Endodermal cell (in vitro differentiated cells): ENCODE data around the gene CDH8. TPM values are rescaled to one million over a fixed set of nuclear protein-coding genes. Genes with fewer than 3 reads are reported as not detected.

ENCODE experiments used
- DNase-seq: peaks from one replicate; pipeline ENCODE4 v3.0.0-alpha.2; 2017
- H3K27ac ChIP-seq: 2 replicates; pipeline ENCODE4 v1.5.1; 2013; ENCODE audit warnings: mild to moderate bottlenecking, low read depth, low read length, moderate library complexity
- H3K27me3 ChIP-seq: 2 replicates; pipeline ENCODE4 v1.6.1; 2013; ENCODE audit warnings: mild to moderate bottlenecking, low read length, moderate library complexity; ENCODE audit not compliant: insufficient read depth, control insufficient read depth, poor library complexity, severe bottlenecking
- H3K36me3 ChIP-seq: 2 replicates; pipeline ENCODE4 v1.7.0; 2013; ENCODE audit warnings: mild to moderate bottlenecking, low read length, moderate library complexity; ENCODE audit not compliant: control insufficient read depth, insufficient read depth
- H3K4me1 ChIP-seq: one replicate; pipeline ENCODE4 v1.7.0; 2013; ENCODE audit warnings: low read length; ENCODE audit not compliant: control insufficient read depth, insufficient read depth
- H3K4me3 ChIP-seq: 2 replicates; pipeline ENCODE4 v1.5.1; 2013; ENCODE audit warnings: mild to moderate bottlenecking, low read length, moderate library complexity
- H3K9ac ChIP-seq: 2 replicates; pipeline ENCODE4 v1.6.1; 2013; ENCODE audit warnings: mild to moderate bottlenecking, low read length, moderate library complexity; ENCODE audit not compliant: poor library complexity, severe bottlenecking; ENCODE audit errors: extremely low read depth
- H3K9me3 ChIP-seq: 2 replicates; pipeline ENCODE4 v1.6.1; 2013; ENCODE audit warnings: mild to moderate bottlenecking, low read length, moderate library complexity; ENCODE audit not compliant: control insufficient read depth
- H3K27ac Mint-ChIP-seq: 2 replicates; pipeline ENCODE4 v1.8.0; 2020; ENCODE audit warnings: mixed read lengths
- H3K27me3 Mint-ChIP-seq: 2 replicates; pipeline ENCODE4 v1.8.0; 2021; ENCODE audit warnings: mild to moderate bottlenecking, mixed read lengths; ENCODE audit not compliant: insufficient read depth
- H3K36me3 Mint-ChIP-seq: 2 replicates; pipeline ENCODE4 v1.8.0; 2020; ENCODE audit warnings: low read depth, mixed read lengths
- H3K4me1 Mint-ChIP-seq: 2 replicates; pipeline ENCODE4 v1.8.0; 2020; ENCODE audit warnings: mixed read lengths
- H3K4me3 Mint-ChIP-seq: 2 replicates; pipeline ENCODE4 v1.8.0; 2020; ENCODE audit warnings: mild to moderate bottlenecking, moderate library complexity, mixed read lengths
- H3K9me3 Mint-ChIP-seq: 2 replicates; pipeline ENCODE4 v1.8.0; 2020; ENCODE audit warnings: mild to moderate bottlenecking, mixed read lengths
- CTCF ChIP-seq: fragments of 200-600 bp; sonication (generic); conservative IDR thresholded peaks from 2 replicates; pipeline ENCODE4 v1.5.0; 2021; ENCODE audit warnings: antibody characterized with exemption, mild to moderate bottlenecking
- WGBS, 2 experiments: methylation state at CpG; one replicate each; pipeline versions ENCODE4 v1.1.5 to v1.1.7; 2013; ENCODE audit warnings: missing lambda C conversion rate in 2 of 2, mixed read lengths in 1 of 2; ENCODE audit not compliant: insufficient coverage in 1 of 2, insufficient read length in 1 of 2; 5-methylcytosine and 5-hydroxymethylcytosine counted together
- total RNA-seq, 2 donors: library from RNA; stranded (reverse); fragmentation: NEBNext Ultra II Directional in 1 of 2; extraction: Animal tissue kit (Norgen Biotek cat#: 25700) in 1 of 2; gene quantifications; 2 replicates in 1 of 2; 3 replicates in 1 of 2; pipeline ENCODE4 v1.2.1, GENCODE V29; 2021

CDH8 gene
- total RNA-seq, 2 donors from 2014 or later, result 13.9 to 27.2 TPM

- Histone ChIP-seq H3K4me3 (no peak overlapping the region), H3K4me1 (no peaks in the 10 kb centered on the region), H3K9me3 (no peaks in the 10 kb centered on the region), H3K27ac (no peak overlapping the region), H3K36me3 (no peaks in the 10 kb centered on the region), H3K9ac (no peak overlapping the region), H3K27me3 (no peaks in the 10 kb centered on the region)
- Mint-ChIP-seq H3K27ac (no peak overlapping the region), H3K4me3 (no peak overlapping the region), H3K36me3 (no peaks in the 10 kb centered on the region), H3K27me3 (no peaks in the 10 kb centered on the region), H3K9me3 (no peaks in the 10 kb centered on the region), H3K4me1 (no peaks in the 10 kb centered on the region)
- DNase-seq, result no peak
- TF ChIP-seq CTCF, result no peak
Observed at GRCh38 chr16:61645561-61645960, 390.7 kb downstream of the CDH8 start.

GRCh38 chr16:61644736-61645135, 391.5 kb downstream of the CDH8 start:
- no peak for DNase-seq
- no peaks in the 10 kb centered on the region for H3K36me3 ChIP-seq
- no peak overlapping the region for H3K27ac Mint-ChIP-seq
- H3K9me3 ChIP-seq, result no peaks in the 10 kb centered on the region
- H3K36me3 Mint-ChIP-seq, result no peaks in the 10 kb centered on the region
- no peaks in the 10 kb centered on the region for H3K9me3 Mint-ChIP-seq
- H3K9ac ChIP-seq, result no peak overlapping the region
- no peak for TF ChIP-seq CTCF
- H3K4me3 ChIP-seq, result no peak overlapping the region
- no peaks in the 10 kb centered on the region for H3K4me1 ChIP-seq
- no peaks in the 10 kb centered on the region for H3K4me1 Mint-ChIP-seq
- no peaks in the 10 kb centered on the region for H3K27me3 Mint-ChIP-seq
- H3K27me3 ChIP-seq, result no peaks in the 10 kb centered on the region
- H3K27ac ChIP-seq, result no peak overlapping the region
- WGBS, 2 experiments, result 100% methylated on average over 3 of the region's 3 CpGs; no CpG with 5 or more reads in 1 of the 2 experiments
- no peak overlapping the region for H3K4me3 Mint-ChIP-seq

GRCh38 chr16:61617219-61617783, 418.9 kb downstream of the CDH8 start:
- no peak overlapping the region for H3K4me3 Mint-ChIP-seq
- H3K27me3 Mint-ChIP-seq, result no peaks in the 10 kb centered on the region
- H3K9ac ChIP-seq, result no peak overlapping the region
- H3K27ac ChIP-seq, result no peak overlapping the region
- H3K4me1 Mint-ChIP-seq, result peaks cover 11% of the 10 kb centered on the region
- TF ChIP-seq CTCF, result no peak
- no peak overlapping the region for H3K4me3 ChIP-seq
- no peaks in the 10 kb centered on the region for H3K9me3 ChIP-seq
- DNase-seq, result no peak
- no peaks in the 10 kb centered on the region for H3K36me3 Mint-ChIP-seq
- H3K27ac Mint-ChIP-seq, result no peak overlapping the region
- 80% methylated on average over 4 to 5 of the region's 5 CpGs for WGBS, 2 experiments
- H3K36me3 ChIP-seq, result no peaks in the 10 kb centered on the region
- no peaks in the 10 kb centered on the region for H3K9me3 Mint-ChIP-seq
- no peaks in the 10 kb centered on the region for H3K27me3 ChIP-seq
- no peaks in the 10 kb centered on the region for H3K4me1 ChIP-seq
